Ectodermal cell (in vitro differentiated cells): ENCODE data around the gene HK3.

Experiments
- H3K27ac ChIP-seq: 2 replicates; pipeline ENCODE4 v1.7.0; 2013; ENCODE audit warnings: mild to moderate bottlenecking, low read depth, low read length; ENCODE audit not compliant: insufficient read depth, poor library complexity, severe bottlenecking
- H3K27me3 ChIP-seq: 2 replicates; pipeline ENCODE4 v1.7.0; 2013; ENCODE audit warnings: mild to moderate bottlenecking, low read length; ENCODE audit not compliant: insufficient read depth, control insufficient read depth, poor library complexity, severe bottlenecking
- H3K36me3 ChIP-seq: one replicate; pipeline ENCODE4 v1.7.0; 2013; ENCODE audit warnings: low read length; ENCODE audit not compliant: control insufficient read depth, insufficient read depth
- H3K4me1 ChIP-seq: one replicate; pipeline ENCODE4 v1.7.0; 2013; ENCODE audit warnings: low read length; ENCODE audit not compliant: control insufficient read depth, insufficient read depth
- H3K4me3 ChIP-seq: 2 replicates; pipeline ENCODE4 v1.7.0; 2013; ENCODE audit warnings: low read depth, low read length, control low read depth; ENCODE audit not compliant: insufficient read depth
- H3K9me3 ChIP-seq: 2 replicates; pipeline ENCODE4 v1.7.0; 2013; ENCODE audit warnings: mild to moderate bottlenecking, low read length, moderate library complexity; ENCODE audit not compliant: control insufficient read depth
- WGBS, 2 experiments: methylation state at CpG; one replicate each; pipeline ENCODE4 v1.1.7; 2013; ENCODE audit warnings: missing lambda C conversion rate in 2 of 2; 5-methylcytosine and 5-hydroxymethylcytosine counted together

Gene HK3

DNA sequence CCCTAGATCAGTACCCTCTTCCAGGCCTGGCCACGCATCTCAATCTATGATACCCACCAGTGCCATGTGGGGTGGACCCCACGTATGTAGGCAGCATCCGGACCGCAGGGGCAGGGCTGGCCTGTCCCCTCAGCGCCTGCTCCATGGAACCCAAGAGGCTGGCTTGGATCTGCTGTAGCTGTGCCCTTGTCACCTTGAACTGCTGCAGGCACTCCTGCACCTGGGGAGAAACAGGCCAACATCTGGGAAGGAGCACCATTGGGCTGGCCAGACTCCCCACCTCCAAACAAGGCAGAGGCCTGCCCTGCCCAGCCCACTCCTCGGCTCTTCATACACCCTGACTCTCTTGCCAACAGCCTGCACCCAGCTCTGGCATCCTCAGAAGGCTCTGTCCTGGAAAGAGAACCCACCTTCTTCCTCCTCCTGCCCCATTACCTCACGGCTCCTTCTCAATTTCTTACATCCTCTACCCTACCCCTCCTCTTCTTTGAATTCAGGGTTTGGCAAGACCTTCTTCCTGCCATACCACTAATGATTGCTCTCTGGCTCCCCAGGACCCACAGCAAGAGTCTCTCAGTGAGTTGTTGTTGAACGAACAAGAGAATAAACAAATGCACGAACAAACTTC is 7.7 kb downstream of the HK3 start:
- no peaks in the 10 kb centered on the region for H3K4me1 ChIP-seq
- 91 to 93% methylated on average over 9 of the region's 9 CpGs for WGBS, 2 experiments
- H3K4me3 ChIP-seq, result no peak overlapping the region
- no peaks in the 10 kb centered on the region for H3K27me3 ChIP-seq
- no peaks in the 10 kb centered on the region for H3K36me3 ChIP-seq
- H3K9me3 ChIP-seq, result no peaks in the 10 kb centered on the region
- H3K27ac ChIP-seq, result no peak overlapping the region

DNA sequence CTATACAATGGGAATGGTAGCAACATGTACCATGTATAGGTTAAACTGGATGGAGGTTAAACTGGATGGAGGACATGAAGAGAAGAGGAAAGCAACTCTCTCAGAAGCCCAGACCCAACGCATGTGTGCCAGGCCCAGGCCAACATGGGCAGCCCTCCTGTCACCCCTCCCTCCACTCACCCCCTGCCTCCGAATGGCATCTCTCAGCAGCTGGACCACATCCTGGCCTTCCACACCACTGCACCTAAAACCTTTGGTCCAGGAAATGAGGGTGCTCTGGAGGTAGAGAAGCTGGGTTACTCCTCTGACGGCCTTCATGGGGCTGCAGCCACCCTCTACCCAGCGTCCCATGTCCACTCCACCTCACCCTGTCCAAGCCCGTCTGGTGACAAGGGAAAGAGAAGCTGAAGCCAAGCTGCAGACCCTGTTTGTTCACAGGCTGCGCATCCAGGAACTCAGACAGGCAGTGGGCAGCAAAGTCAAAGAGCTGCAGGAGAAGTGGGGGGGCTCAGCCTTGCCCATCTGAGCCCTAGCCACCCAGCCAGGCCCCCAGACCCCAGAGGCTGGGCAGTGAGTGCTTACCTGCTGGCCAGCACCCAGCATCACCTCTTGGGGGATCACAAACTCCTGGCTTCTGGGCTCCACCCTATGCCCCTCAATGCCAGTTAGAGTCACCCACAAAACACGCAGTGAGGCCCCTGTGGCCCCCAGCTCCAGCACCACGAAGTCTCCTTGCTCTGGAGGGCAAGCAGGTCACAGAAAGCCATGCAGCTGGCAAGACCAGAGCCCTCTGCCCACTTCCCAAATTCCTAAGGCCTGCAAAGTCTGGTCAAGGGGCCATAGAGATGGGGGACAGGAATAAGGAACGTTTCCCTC is 8.5 kb downstream of the HK3 start:
- Histone ChIP-seq H3K27me3 (no peaks in the 10 kb centered on the region), H3K4me1 (no peaks in the 10 kb centered on the region), H3K27ac (no peak overlapping the region), H3K9me3 (no peaks in the 10 kb centered on the region), H3K36me3 (no peaks in the 10 kb centered on the region), H3K4me3 (no peak overlapping the region)
- 90 to 91% methylated on average over 9 of the region's 9 CpGs for WGBS, 2 experiments

DNA sequence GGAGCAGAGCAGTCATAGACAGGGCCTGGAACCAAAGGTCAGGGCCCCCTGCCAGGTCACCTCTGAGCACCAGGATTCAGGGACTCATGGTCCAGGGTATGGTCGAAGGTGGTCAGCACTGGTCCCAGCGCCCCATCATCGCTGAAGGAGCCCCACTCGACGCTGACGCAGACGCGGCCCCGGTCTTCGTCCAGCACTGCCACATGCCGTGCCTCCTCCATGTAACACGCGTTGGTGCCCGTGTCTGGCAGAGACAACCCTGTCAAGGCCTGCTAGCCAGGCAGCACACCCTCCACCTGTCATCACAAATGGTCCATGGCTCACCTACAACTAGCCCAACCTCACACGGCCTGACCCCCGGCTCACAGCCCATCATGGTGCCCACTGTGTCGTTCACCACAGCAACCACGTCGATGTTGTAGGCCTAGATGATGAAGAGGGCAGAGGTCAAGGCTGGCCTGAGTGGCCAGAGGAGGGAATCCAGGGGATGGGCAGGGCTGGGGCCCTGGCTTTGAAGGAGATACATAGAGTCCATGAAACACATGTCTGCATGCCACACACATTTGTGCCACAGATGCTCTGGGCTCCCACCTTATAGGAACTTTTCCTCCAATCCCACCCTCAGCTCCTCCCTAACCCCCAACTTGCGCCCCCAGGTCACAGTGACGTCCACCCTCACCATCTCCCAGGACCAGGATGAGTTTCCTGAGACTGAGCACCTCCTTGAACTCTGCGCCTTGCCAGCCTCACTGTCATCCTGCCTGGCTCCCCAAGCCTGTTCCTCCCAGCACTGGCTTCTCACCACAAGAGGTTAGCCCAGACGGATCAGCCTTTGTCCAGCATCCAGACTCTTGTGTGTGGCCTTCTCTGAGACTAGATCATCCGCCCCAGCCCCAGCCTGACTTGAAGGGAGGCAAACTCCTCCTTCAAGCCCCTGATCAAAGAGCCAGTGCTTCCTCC is 9.5 kb downstream of the HK3 start:
- no peaks in the 10 kb centered on the region for H3K36me3 ChIP-seq
- no peaks in the 10 kb centered on the region for H3K9me3 ChIP-seq
- no peaks in the 10 kb centered on the region for H3K27me3 ChIP-seq
- no peak overlapping the region for H3K27ac ChIP-seq
- peaks cover 4% of the 10 kb centered on the region for H3K4me1 ChIP-seq
- WGBS, 2 experiments, result 95 to 96% methylated on average over 24 of the region's 24 CpGs
- H3K4me3 ChIP-seq, result no peak overlapping the region

DNA sequence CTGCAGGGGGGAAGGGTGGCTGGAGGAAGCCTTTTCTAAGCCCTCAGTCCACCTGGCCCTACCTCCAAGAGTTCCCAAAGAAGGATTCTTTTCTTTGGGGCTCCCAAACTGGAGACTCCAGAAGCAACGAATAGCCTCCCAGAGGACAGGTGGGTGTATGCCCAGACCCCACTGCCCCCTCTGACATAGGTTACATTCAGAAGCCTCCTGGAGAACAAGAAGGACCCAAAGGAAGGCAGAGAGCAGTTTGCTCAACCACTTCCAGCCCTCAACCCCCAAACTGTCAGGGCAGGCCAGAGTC is 10.3 kb downstream of the HK3 start:
- Histone ChIP-seq H3K9me3 (no peaks in the 10 kb centered on the region), H3K4me3 (no peak overlapping the region), H3K4me1 (peaks cover 9% of the 10 kb centered on the region), H3K27ac (no peak overlapping the region), H3K27me3 (no peaks in the 10 kb centered on the region), H3K36me3 (no peaks in the 10 kb centered on the region)
- WGBS, 2 experiments, result 93 to 100% methylated on average over 1 of the region's 1 CpG

DNA sequence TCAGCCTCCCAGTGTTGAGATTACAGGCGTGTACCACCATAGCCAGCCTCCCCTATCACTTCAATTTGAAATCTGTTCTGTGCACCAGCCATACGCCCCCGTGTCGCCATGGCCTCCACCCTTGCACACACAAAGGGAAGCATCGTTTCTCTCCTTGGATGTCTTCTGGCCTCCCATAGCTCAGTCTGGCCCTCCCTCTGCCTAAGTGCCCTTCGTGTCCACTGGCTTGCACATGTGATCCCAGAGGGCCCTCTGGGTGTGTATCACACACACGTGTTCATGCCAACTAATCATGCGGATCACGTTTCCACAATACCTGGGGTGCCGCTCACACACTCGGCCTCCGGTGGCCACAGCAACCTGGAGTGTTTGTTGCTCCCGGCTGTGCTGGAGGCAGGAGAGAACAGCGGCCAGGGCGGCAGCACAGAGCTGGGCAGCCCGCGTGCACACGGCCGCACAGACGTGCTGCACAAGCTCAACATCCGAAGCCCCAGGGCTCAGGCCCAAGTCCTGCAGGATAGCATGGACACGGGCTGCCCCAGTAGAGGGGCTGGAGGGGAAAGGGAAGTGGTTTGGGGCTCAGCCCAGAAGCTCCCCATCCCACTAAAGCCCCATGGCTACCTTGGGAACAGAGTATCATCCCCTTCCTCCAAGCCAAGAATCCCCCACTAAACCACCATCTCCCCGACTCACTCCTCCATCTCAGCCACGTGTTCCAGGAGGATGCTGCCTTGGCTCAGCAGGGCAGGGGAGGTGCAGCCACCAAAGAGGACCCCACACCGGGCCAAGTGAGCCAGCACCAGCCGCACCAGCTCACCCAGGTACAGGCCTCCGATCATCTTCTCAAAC is 10.9 kb downstream of the HK3 start:
- 94 to 95% methylated on average over 27 of the region's 27 CpGs for WGBS, 2 experiments
- H3K27me3 ChIP-seq, result no peaks in the 10 kb centered on the region

DNA sequence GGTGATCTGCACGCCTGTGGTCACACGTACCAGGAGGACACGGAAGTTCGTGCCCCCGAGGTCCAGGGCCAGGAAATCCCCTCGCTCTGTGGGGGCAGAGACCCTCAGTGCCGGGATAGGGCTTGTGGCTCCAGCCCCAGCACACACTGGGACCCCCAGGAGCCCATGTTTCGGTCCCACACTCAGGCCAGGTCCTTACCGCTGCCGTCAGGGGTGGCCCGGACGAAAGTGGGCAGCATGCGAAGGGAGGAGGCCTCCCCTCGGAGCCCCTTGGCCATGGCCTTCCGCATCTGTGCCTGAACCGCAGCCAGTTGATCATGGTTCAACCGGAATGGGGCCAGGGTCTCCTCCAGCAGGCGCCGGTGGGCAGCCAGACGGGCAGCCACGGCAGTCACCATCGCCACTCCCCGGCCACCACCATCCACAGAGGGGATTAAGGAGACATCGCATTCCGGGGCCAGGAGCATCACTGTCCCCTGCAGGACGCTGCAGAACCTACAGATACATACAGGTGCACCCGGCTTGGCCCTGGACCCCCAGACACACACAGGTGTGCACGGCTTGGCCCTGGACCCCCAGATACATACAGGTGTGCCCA is 11.8 kb downstream of the HK3 start:
- H3K36me3 ChIP-seq, result no peaks in the 10 kb centered on the region

More for the DNA sequence above, 10.9 kb downstream of the HK3 start:
- Histone ChIP-seq H3K4me1 (peaks cover 9% of the 10 kb centered on the region), H3K36me3 (no peaks in the 10 kb centered on the region), H3K9me3 (no peaks in the 10 kb centered on the region), H3K27ac (no peak overlapping the region), H3K4me3 (no peak overlapping the region)

DNA sequence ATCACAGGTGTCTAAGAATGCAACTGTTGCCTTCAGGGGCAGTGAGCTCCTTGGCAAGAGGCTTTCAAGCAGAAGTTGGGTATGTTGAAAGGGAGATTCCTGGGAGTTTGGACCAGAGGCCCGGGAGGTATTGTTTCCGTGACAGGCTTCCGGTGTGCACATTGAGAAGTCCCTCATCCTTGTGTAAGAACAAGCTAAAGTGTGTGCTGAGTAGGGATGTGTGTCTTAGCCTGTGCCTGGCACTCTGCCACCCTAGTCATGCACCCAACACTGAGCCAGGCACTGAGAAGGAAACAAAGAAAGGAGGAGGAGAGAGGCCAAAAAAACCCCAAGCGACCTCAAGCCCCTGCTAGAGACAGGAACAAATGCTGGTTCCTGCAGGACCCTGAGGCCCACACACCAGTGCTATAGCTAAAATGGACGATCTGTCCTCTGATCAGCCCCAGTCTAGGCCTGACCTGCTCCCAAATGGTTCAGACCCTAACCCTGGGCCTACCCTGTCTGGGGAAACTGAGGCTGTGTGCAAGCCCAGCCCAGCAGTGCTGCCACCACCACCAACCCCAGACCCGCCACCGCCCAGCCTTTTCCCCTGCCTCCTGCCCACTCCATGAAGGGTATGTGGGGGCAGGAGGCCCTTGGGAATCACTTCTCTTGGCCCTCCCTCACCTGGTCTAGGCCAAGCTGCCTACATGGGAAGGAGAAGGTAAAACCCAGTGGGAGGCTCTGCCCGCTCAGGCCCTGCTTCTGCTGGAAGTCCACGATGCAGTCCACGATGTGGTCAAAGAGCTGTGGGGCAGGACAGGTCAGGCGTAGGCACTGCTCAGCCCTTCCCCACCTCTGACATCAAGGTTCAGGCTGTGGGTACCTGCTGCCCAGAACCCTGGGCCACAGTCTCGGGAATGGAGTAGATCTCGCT is 12.6 kb downstream of the HK3 start:
- Histone ChIP-seq H3K27me3 (no peaks in the 10 kb centered on the region), H3K27ac (no peak overlapping the region), H3K36me3 (no peaks in the 10 kb centered on the region), H3K4me1 (peaks cover 9% of the 10 kb centered on the region), H3K4me3 (no peak overlapping the region), H3K9me3 (no peaks in the 10 kb centered on the region)
- 90 to 93% methylated on average over 13 of the region's 13 CpGs for WGBS, 2 experiments

More for the DNA sequence above, 11.8 kb downstream of the HK3 start:
- Histone ChIP-seq H3K9me3 (no peaks in the 10 kb centered on the region), H3K4me1 (peaks cover 9% of the 10 kb centered on the region), H3K27me3 (no peaks in the 10 kb centered on the region), H3K4me3 (no peak overlapping the region), H3K27ac (no peak overlapping the region)
- 92 to 93% methylated on average over 28 of the region's 28 CpGs for WGBS, 2 experiments

DNA sequence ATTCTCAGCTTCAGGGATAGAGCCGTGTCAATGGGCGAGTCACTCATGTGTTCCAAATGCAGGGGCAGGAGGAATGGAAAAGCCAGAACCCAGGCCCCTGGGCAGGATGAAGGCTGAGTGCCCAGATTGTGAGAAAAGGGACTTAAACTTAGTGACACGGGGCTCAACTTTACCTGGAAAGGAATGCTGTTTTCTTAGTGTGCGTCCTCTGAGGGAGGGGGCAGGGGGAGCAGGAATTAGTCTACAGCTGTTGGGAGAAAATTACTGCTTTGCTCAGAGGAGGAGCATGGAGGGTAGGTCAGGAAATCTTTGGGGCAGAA is 14.6 kb downstream of the HK3 start:
- no peaks in the 10 kb centered on the region for H3K36me3 ChIP-seq
- H3K27ac ChIP-seq, result no peak overlapping the region
- WGBS, 2 experiments, result 70 to 72% methylated on average over 4 of the region's 4 CpGs

More for the DNA sequence above, 14.6 kb downstream of the HK3 start:
- H3K9me3 ChIP-seq, result no peaks in the 10 kb centered on the region
- peaks cover 9% of the 10 kb centered on the region for H3K4me1 ChIP-seq
- no peaks in the 10 kb centered on the region for H3K27me3 ChIP-seq
- no peak overlapping the region for H3K4me3 ChIP-seq
